GM18951 (cell line): ENCODE results near the gene RRP1.
"Not testable (repeated sequence)": the region's sequence is repeated elsewhere in the genome, so short reads cannot be mapped to it uniquely, and the experiment has no call there.

Experiments used
- POLR2A ChIP-seq: IDR thresholded peaks from 4 replicates; pipeline ENCODE4 v1.6.1; 2011; ENCODE audit warnings: mild to moderate bottlenecking; ENCODE audit not compliant: insufficient read length, insufficient read depth; ENCODE audit errors: extremely low read depth
- in situ Hi-C: fragments of 300-500 bp; cut with MboI; formaldehyde crosslinking; loops from one replicate; pipeline ENCODE4 v1.12.0; 2022; ENCODE audit warnings: low sequenced_read_pairs, mixed read lengths, inconsistent platforms; ENCODE audit not compliant: unreplicated experiment

The RRP1 gene

GRCh38 chr21:43827015-43827611 is 37.7 kb downstream of the RRP1 start:
- in situ Hi-C loops, result no loop called here
- TF ChIP-seq POLR2A, result no peak

- no peak for TF ChIP-seq POLR2A
- in situ Hi-C loops, result no loop called here
Observed at GRCh38 chr21:43829161-43829560, 39.8 kb downstream of the RRP1 start.

DNA sequence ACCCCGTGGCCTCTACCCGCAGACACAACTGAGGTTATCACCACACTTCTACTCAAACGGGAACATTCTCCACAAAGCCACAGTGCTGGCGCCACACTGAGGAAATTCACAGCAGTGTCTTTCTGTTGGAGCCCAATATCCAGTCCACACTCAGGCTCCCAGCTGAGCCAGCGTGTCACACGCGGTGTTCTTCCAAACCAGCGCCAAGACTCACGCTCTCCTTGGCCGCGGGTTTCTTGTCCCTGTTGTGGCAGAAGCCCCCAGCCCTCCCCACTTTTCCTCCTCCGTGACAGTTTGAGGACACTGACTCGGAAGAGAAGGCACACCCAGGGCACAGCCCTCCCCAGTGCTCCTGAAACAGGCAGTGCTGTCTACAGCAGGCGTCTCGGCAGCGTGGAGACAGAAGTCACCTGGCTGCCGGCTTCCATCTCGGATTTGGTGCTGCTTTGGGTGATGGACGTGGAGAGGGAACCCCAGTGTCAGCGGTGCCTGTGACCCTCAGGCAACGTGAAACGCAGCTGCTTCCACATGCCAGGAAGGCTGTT is 40.3 kb downstream of the RRP1 start:
- TF ChIP-seq POLR2A, result no peak
- in situ Hi-C loops, result loop anchor here (10.0 kb wide), 1 partner anchor 115 kb away; no protein-coding TSS in a partner anchor

DNA sequence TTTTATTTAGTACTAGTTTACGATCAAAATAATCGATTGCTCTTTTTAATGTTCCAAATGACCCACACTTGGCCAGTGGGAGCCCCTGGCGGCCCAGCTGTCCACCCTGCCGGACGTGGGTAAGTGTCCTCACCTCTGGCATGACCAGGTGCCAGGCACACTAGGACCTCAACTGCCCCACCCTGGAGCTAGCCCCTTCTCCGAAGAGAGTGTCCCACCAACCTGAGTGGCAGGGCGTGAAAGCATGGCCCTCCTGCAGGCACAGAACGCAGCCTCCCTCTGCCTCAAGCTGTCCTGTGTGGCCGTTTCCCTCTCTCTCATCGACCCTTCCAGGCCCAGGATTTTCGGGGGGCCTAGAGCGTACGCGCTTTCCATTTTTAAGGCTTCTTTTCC is 42.8 kb downstream of the RRP1 start:
- no peak for TF ChIP-seq POLR2A
- in situ Hi-C loops, result loop anchor here (10.0 kb wide), 1 partner anchor 113 kb away; no protein-coding TSS in a partner anchor

GRCh38 chr21:43832648-43833047 is 43.3 kb downstream of the RRP1 start:
- no peak for TF ChIP-seq POLR2A
- in situ Hi-C loops, result loop anchor here (10.0 kb wide), 1 partner anchor 112 kb away; no protein-coding TSS in a partner anchor

GRCh38 chr21:43834146-43834905 is 44.9 kb downstream of the RRP1 start:
- in situ Hi-C loops, result loop anchor here (10.0 kb wide), 1 partner anchor 110 kb away; no protein-coding TSS in a partner anchor

DNA sequence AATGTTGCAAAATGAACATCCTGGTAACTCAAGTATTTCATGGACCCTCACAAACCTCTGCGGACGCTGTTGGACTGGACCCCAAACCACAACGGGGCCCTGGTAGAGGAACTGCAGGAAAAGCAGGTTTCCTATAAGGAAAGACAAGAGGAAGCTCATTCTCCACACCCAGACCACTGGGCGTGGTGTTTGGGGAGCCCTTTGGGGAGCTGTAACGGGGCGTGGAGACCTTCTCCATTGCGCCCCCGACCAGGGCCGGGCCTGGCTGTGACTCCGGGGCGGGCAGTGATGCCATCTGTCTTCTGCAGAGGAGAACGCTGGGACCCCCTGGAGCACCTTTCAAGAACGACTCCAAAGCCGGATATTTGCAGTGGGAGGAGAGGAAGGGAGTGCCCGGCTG is 45.7 kb downstream of the RRP1 start:
- in situ Hi-C loops, result loop anchor here (10.0 kb wide), 1 partner anchor 110 kb away; no protein-coding TSS in a partner anchor
- no peak for TF ChIP-seq POLR2A

More at GRCh38 chr21:43834146-43834905, 44.9 kb downstream of the RRP1 start:
- no peak for TF ChIP-seq POLR2A

DNA sequence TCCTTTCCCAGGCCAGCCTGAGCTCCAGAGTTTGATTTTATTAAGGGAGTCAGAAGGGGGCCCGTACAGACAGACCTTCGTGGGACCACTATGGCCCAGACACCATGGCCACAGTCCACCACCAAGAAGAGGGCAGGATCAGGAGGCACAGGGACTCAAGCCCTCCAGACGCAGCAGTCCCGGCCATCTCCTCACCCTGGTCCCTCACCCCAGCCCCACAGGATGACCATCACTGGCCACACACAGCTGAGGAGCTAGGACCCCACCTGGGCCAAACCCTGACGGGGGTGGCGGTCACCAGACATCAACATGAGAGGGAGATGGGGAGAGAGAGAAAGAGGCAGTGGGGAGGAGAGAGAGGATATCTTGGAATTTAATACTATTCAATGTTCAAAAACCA is 46.5 kb downstream of the RRP1 start:
- TF ChIP-seq POLR2A, result no peak
- in situ Hi-C loops, result loop anchor here (10.0 kb wide), 1 partner anchor 109 kb away; no protein-coding TSS in a partner anchor

- TF ChIP-seq POLR2A, result no peak
- in situ Hi-C loops, result loop anchor here (10.0 kb wide), 1 partner anchor 108 kb away; no protein-coding TSS in a partner anchor
Observed at GRCh38 chr21:43836616-43837015, 47.2 kb downstream of the RRP1 start.

DNA sequence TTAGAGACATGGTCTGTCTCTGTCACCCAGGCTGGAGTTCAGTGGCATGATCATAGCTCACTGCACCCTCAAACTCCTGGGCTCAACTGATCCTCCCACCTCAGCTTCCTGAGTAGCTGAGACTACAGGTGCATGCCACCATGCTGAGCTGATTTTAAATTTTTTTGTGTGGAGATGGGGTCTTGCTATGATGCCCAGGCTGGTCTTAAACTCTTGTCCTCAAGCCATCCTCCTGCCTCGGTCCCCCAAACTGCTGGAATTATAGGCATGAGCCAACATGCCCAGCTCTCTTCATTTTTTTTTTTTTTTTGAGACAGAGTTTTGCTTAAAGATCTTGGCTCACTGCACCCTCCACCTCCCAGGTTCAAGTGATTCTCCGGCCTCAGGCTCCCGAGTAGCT is 50.9 kb downstream of the RRP1 start:
- in situ Hi-C loops, result no loop called here
- TF ChIP-seq POLR2A, result no peak

- TF ChIP-seq POLR2A, result no peak
- in situ Hi-C loops, result no loop called here
Observed at GRCh38 chr21:43842742-43843141, 53.4 kb downstream of the RRP1 start.

DNA sequence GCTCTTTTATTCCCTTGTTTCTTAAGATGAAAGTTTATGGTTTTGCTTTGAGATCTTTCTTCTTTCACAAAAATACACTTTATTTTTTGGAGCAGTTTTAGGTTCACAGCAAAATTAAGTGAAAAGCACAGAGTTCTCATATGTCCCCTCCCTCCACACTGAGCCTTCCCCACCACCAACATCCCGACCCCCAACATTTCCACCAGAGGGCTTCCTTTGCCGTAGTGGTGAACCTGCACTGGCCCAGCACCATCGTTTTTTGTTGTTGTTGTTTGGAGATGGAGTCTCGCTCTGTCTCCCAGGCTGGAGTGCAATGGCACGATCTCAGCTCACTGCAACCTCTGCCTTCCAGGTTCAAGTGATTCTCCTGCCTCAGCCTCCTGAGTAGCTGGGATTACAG is 55.5 kb downstream of the RRP1 start:
- in situ Hi-C loops, result not testable (repeated sequence)

GRCh38 chr21:43845386-43845785 is 56.0 kb downstream of the RRP1 start:
- TF ChIP-seq POLR2A, result no peak
- in situ Hi-C loops, result no loop called here

- in situ Hi-C loops, result no loop called here
Observed at GRCh38 chr21:43846430-43846829, 57.1 kb downstream of the RRP1 start.

More at GRCh38 chr21:43846430-43846829, 57.1 kb downstream of the RRP1 start:
- no peak for TF ChIP-seq POLR2A
